ENCODE data around the gene CAPZB. TPM values are rescaled to one million over a fixed set of nuclear protein-coding genes. Genes with fewer than 3 reads are reported as not detected.
A peak's percentile ranks its signal among the peaks of the same experiment; 100 is the strongest.

Gene CAPZB
- total RNA-seq, 1 donor from 2014 or later, result 352 TPM

DNA sequence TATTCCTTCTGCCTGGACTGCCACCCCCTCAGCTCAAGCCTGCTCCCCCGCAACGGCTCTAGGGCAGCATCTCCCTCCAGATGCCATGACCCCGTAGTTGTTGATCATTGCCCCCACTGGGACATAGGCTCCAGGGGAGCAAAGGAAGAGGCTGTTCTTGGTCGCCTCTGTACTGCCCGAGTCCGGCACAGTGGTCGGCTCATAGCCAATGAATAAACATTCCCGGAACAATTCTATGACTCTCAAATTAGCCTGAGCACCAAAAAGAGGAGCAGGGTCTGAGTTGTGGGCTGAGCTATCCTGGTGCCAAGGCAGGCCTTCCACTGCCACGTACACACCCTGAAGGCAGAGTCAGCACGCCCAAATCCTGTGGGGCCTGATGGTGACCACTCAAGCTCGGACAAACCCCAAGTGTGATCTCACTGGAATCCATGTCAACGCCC, 33.1 kb downstream of the CAPZB start:
- H3K27ac Mint-ChIP-seq (ENCODE audit: unreplicated experiment), result peak overlapping the region; percentile 97
- TF ChIP-seq, protein P1, sequence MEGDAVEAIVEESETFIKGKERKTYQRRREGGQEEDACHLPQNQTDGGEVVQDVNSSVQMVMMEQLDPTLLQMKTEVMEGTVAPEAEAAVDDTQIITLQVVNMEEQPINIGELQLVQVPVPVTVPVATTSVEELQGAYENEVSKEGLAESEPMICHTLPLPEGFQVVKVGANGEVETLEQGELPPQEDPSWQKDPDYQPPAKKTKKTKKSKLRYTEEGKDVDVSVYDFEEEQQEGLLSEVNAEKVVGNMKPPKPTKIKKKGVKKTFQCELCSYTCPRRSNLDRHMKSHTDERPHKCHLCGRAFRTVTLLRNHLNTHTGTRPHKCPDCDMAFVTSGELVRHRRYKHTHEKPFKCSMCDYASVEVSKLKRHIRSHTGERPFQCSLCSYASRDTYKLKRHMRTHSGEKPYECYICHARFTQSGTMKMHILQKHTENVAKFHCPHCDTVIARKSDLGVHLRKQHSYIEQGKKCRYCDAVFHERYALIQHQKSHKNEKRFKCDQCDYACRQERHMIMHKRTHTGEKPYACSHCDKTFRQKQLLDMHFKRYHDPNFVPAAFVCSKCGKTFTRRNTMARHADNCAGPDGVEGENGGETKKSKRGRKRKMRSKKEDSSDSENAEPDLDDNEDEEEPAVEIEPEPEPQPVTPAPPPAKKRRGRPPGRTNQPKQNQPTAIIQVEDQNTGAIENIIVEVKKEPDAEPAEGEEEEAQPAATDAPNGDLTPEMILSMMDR (IDR thresholded peaks at IDR 0.05), result no peak
- H3K27me3 Mint-ChIP-seq (ENCODE audit: low read depth), result no peaks in the 10 kb centered on the region
- peaks cover 2% of the 10 kb centered on the region for H3K36me3 Mint-ChIP-seq (ENCODE audit: low read depth)
- H3K9me3 Mint-ChIP-seq (ENCODE audit: low read depth), result no peaks in the 10 kb centered on the region
- DNase-seq (ENCODE audit: low spot score), result no peak
- peaks cover 95% of the 10 kb centered on the region for H3K4me1 Mint-ChIP-seq (ENCODE audit: low read depth)
- H3K4me3 Mint-ChIP-seq (ENCODE audit: unreplicated experiment), result peak overlapping the region; percentile 24

DNA sequence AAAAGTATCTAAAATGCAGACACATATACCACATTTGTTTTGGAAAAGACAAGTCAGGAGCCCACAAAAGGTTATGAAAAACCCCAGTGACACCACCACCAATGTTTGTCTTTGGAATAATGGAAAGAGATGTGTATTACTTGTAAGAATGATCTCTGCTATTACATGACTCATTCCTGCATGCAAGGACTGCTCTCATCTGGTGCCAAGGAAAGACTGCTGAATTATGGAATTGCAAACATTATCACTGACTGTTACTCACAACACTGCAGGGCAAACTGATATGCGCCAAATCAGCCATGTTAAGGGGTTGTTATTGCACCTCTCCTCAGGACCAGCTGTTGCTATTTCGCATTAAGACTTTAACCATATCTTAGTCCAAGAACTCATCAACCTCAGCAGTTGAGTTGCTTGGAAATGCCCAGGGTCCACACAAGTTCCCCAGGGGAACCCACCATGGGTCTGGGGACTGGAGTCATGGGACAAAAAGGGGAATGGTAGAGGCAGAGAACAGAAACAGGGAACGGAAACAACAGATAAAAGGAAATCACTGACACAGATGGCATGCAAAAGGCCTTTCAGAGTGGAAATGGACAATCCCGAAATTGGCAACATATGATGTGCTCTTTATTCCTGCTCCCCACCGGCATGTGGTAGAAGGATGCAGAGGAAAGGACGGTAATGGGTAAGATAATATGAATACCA, 34.4 kb downstream of the CAPZB start:
- TF ChIP-seq, protein P1 (IDR thresholded peaks at IDR 0.05), result no peak
- H3K9me3 Mint-ChIP-seq (ENCODE audit: low read depth), result no peaks in the 10 kb centered on the region
- H3K27me3 Mint-ChIP-seq (ENCODE audit: low read depth), result no peaks in the 10 kb centered on the region
- H3K27ac Mint-ChIP-seq (ENCODE audit: unreplicated experiment), result peak overlapping the region; percentile 97
- H3K4me1 Mint-ChIP-seq (ENCODE audit: low read depth), result peaks cover 93% of the 10 kb centered on the region
- peak overlapping the region; percentile 37 for H3K4me3 Mint-ChIP-seq (ENCODE audit: unreplicated experiment)
- DNase-seq (ENCODE audit: low spot score), result no peak
- peaks cover 2% of the 10 kb centered on the region for H3K36me3 Mint-ChIP-seq (ENCODE audit: low read depth)

DNA sequence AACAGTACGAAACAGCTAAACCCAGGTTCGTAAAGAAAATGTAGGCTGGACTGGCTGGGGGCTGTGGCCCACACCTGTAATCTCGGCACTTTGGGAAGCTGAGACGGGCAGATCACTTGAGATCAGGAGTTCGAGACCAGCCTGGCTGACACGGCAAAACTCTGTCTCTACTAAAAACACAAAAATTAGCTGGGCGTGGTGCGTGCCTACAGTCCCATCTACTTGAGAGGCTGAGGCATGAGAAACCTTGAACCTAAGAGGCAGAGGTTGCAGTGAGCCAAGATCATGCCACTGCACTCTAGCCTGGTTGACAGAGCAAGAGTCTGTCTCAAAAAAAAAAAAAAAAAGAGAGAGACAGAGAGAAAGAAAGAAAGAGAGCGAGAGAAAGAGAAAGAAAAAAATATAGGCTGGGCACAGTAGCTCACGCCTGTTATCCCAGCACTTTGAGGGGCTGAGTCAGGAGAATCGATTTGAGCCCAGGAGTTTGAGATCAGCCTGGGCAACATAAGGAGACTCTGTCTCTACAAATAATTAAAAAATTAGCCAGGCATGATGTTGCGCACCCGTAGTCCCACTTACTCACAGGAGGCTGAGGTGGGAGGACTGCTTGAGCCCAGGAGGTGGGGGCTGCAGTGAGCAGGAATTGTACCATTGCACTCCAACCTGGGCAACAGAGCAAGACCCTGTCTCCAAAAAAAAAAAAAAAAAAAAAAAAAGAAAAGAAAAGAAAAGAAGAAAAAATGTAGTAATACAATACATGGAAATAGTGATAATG, 35.7 kb downstream of the CAPZB start:
- Mint-ChIP-seq H3K27me3 (ENCODE audit: low read depth) (no peaks in the 10 kb centered on the region), H3K36me3 (ENCODE audit: low read depth) (peaks cover 2% of the 10 kb centered on the region), H3K9me3 (ENCODE audit: low read depth) (no peaks in the 10 kb centered on the region), H3K4me3 (ENCODE audit: unreplicated experiment) (no peak overlapping the region), H3K27ac (ENCODE audit: unreplicated experiment) (peak overlapping the region; percentile 97), H3K4me1 (ENCODE audit: low read depth) (peaks cover 93% of the 10 kb centered on the region)
- DNase-seq (ENCODE audit: low spot score), result no peak
- TF ChIP-seq, protein P1 (IDR thresholded peaks at IDR 0.05), result no peak

DNA sequence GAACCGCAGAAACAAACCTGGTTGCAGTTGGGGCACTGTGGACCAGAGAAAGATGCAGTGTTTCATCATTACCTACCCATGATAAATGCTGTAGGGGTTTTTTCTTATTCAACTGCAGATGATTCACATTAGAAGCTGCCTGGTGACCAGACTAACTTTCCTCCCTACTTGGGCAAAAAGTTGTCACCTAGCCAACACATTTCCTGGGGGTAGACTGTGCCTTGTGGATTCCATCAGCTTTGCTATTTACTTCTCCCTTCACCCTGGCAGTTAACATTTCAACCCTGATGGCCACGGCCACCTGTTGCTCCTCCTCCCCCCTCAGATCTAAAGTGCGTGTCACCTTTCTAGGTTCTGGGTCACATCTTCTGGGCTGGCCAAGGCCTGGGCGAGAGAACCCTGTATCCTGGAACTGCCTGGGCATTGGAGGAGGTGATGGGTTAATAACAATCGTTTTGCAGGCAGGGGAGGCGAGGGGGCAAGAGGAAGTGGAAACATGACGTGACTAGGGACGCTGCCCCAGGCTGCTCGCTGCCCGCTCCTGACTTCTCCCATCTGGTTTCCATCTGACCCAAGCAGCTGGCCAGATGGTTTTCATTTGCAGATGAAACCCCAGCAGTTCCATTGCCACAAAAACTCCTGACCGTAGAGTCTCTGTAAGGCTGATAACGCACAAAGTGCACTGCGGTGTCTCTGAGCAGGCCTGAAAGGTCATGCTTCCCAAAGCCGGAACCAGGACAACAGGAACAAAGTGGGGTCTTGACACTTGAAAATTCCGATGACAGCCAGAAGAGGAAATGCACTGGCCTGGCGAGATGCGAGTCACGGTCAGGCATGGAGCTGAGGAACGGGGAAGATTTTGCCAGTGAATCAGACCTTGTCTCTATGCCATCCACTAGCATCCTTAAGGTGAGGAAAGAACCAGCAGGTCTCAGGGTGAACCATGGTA, 36.6 kb downstream of the CAPZB start:
- TF ChIP-seq, protein P1 (IDR thresholded peaks at IDR 0.05), result no peak
- no peak for DNase-seq (ENCODE audit: low spot score)
- H3K4me1 Mint-ChIP-seq (ENCODE audit: low read depth), result peaks cover 93% of the 10 kb centered on the region
- no peaks in the 10 kb centered on the region for H3K27me3 Mint-ChIP-seq (ENCODE audit: low read depth)
- peaks cover 2% of the 10 kb centered on the region for H3K36me3 Mint-ChIP-seq (ENCODE audit: low read depth)
- H3K9me3 Mint-ChIP-seq (ENCODE audit: low read depth), result no peaks in the 10 kb centered on the region
- peak overlapping the region; percentile 97 for H3K27ac Mint-ChIP-seq (ENCODE audit: unreplicated experiment)
- H3K4me3 Mint-ChIP-seq (ENCODE audit: unreplicated experiment), result peak overlapping the region; percentile 11

DNA sequence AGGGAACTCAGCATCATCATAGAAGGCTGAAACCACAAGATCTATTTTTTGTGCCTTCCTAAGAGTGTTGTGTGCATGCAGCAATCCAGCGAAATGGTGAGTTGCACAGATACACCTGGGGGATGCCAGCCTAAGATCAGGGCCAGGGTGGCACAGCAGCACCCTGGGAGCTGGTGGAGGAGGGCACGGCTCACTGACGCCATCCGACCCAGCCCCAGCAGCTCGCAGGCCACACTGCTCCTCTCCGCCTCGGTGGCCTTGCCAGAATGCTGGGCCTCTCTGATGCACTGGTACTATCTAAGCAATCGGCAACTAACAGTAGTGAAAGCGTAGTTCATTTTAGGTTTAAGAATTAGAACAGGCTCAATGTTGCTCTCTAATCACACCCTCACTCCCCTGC, 37.8 kb downstream of the CAPZB start:
- no peak overlapping the region for H3K4me3 Mint-ChIP-seq (ENCODE audit: unreplicated experiment)
- peaks cover 93% of the 10 kb centered on the region for H3K4me1 Mint-ChIP-seq (ENCODE audit: low read depth)
- H3K36me3 Mint-ChIP-seq (ENCODE audit: low read depth), result peaks cover 2% of the 10 kb centered on the region
- DNase-seq (ENCODE audit: low spot score), result no peak
- H3K27me3 Mint-ChIP-seq (ENCODE audit: low read depth), result no peaks in the 10 kb centered on the region
- H3K27ac Mint-ChIP-seq (ENCODE audit: unreplicated experiment), result peak overlapping the region; percentile 97
- H3K9me3 Mint-ChIP-seq (ENCODE audit: low read depth), result no peaks in the 10 kb centered on the region
- TF ChIP-seq, protein P1 (IDR thresholded peaks at IDR 0.05), result no peak

All from chondrocyte (in vitro differentiated cells).